Body of pancreas (tissue), 4 donors: ENCODE results near the gene CRYBA1. TPM values are rescaled to one million over a fixed set of nuclear protein-coding genes. Genes with fewer than 3 reads are reported as not detected.

ENCODE experiments used
- ATAC-seq: fragments of 150-250 bp; one replicate; pipeline ENCODE4 v1.9.1; 2016
- DNase-seq, 4 donors: peaks; one replicate each; pipeline ENCODE4 v3.0.0-alpha.2; 2019
- H3K27ac ChIP-seq, 4 donors: fragments of 200-600 bp; sonication (generic); 1 replicate in 3 of 4; 2 replicates in 1 of 4; pipeline versions ENCODE4 v1.5.1 to v1.6.1; 2016 to 2019; ENCODE audit warnings: mild to moderate bottlenecking in 1 of 4, mixed read lengths in 1 of 4, moderate library complexity in 1 of 4
- H3K27me3 ChIP-seq, 2 donors: fragments of 200-600 bp; sonication (generic); one replicate each; pipeline ENCODE4 v1.6.0; 2016; ENCODE audit warnings: mild to moderate bottlenecking in 1 of 2
- H3K36me3 ChIP-seq, 2 donors: fragments of 200-600 bp; sonication (generic); replicated peaks in 1 of 2; 2 replicates each; pipeline ENCODE4 v1.5.1; 2016; ENCODE audit warnings: low read depth in 2 of 2; ENCODE audit not compliant: insufficient read depth in 1 of 2
- H3K4me1 ChIP-seq: fragments of 200-600 bp; sonication (generic); one replicate; pipeline ENCODE4 v1.6.0; 2016
- H3K4me3 ChIP-seq, 2 donors: fragments of 200-600 bp; sonication (generic); 1 replicate in 1 of 2; 2 replicates in 1 of 2; pipeline ENCODE4 v1.5.1; 2016 to 2019
- H3K9me3 ChIP-seq, 3 donors: fragments of 200-600 bp; sonication (generic); 1 replicate in 2 of 3; 2 replicates in 1 of 3; pipeline ENCODE4 v1.5.1; 2016
- CTCF ChIP-seq, 7 experiments: fragments of 450-650 bp in 4 of 7; fragments of 200-600 bp in 3 of 7; sonication (generic) in 3 of 7; IDR thresholded peaks; one replicate each; pipeline ENCODE4 v1.5.1; 2016 to 2019; ENCODE audit warnings: antibody characterized with exemption in 7 of 7
- POLR2A ChIP-seq, 3 donors: fragments of 450-650 bp; IDR thresholded peaks; one replicate each; pipeline ENCODE4 v1.6.1; 2016; ENCODE audit warnings: antibody characterized with exemption in 3 of 3, mild to moderate bottlenecking in 2 of 3
- WGBS, 2 donors: methylation state at CpG; one replicate each; pipeline ENCODE4 v1.1.5; 2017; 5-methylcytosine and 5-hydroxymethylcytosine counted together
- intact Hi-C: fragments of 100-400 bp; cut with DNase I; formaldehyde crosslinking; loops from one replicate; pipeline ENCODE4 v1.15.1; 2023
- total RNA-seq, 2 donors: library from RNA; depleted of rRNA; stranded (reverse); fragments of >200 nt; gene quantifications; one replicate each; pipeline ENCODE4 v1.1.0, GENCODE V29; 2016

Gene CRYBA1
- total RNA-seq, 2 donors from 2014 or later, result not detected

DNA sequence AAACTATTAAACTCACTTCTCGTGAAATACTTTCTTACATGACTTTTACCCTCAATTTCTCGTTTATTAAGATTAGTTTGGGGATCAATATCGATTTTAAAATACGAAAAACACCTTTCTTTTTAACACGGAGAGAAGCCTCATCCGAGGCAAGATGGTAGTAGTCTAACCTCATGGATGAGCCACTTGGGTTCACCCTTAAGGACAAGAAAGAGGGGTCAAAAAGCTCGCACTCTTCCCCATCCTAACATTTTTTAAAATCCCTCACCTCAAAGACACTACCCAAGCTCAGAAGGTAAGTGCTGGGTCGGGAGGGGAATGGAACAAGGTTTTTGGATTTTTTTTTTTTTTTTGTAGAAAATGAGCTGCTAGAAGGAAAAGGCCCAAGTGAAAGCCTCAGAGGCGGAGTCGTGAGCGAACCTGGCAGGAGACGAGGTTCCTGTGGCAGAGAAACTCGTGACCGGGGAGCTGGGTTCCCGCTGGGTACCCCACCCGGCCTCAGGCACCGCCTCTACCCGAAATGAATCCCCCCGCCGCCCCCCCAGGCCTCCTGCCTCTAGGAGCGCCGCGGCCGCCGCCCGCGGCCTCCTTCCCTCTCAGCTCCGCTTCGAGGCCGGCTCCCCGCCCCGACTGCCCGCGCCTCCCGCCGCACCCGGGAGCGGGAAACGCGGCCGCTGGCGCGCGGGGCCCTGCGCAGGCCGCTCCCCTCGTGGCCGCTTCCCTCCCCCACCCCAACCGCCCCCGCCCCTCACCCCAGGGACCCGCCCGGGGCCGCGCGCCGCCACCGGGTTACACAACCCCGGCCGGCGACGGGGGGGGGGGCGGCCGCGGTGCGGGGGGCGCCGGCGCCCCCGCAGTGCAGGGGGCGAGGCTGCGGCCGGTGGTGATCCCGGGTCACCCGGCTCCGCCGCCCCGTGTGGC, 45.7 kb downstream of the CRYBA1 start:
- TF ChIP-seq CTCF (IDR thresholded peaks at IDR 0.05) (no peak), POLR2A (IDR thresholded peaks at IDR 0.05) (peak in 1 of 3 donors; percentile 20)
- Histone ChIP-seq H3K4me1 (peaks cover 40% of the 10 kb centered on the region), H3K27me3 (no peaks in the 10 kb centered on the region), H3K9me3 (no peaks in the 10 kb centered on the region), H3K27ac (peak overlapping the region; percentile 80 to 99 (median 94)), H3K36me3 (no peaks in the 10 kb centered on the region), H3K4me3 (peak overlapping the region; percentile 94 to 95)
- ATAC-seq (peak; percentile 9), DNase-seq (peak; percentile 57 to 67 (median 62))
- 1% methylated on average over 18 to 35 of the region's 77 CpGs for WGBS, 2 donors
- intact Hi-C loops, result no loop called here

DNA sequence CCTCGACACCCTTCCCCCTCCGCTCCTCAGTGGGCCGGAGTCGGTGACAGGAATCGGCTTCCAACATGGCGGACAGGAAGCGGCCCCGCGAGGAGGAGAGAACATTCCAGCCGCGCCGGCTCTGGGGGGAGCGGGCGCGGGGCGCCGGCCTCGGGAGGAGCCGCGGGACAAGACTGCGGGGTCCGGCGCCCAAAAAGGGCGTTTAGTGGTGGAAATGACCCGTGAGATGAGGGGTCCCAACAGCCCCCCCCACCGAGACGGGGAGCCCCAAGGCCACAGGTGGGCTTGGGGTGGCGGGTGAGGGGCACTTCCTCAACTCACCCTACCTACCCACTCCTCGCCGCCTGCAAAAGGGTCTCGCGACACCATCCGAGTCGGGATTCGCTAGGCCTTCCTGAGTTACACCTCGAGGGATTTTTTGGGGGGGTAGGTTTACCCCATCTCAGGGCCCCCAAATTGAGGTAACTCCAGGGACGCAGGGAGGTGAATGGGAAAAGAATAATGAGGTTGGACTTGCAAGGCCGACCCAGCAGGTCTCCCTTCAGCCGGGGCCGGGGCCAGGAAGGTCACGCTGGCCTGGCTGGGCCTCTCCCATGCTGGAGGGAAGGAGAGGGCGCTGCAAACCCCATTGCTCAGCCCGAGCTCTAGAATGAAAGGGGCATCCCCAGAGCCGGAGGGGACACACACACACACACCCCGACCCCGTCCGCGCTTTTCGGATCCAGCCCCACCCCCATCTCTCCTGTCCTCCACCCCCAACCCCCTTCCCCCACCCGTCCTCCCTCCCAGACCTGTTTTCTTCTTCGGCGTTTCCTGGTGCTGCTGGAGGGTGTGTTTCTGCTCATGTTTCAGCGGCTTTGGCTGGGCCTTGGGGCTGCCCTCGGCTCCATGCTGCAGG, 46.6 kb downstream of the CRYBA1 start:
- no peaks in the 10 kb centered on the region for H3K36me3 ChIP-seq
- H3K4me3 ChIP-seq, result peak overlapping the region; percentile 94 to 95
- peaks cover 33% of the 10 kb centered on the region for H3K4me1 ChIP-seq
- DNase-seq (peak; percentile 65 to 72 (median 68)), ATAC-seq (peak; percentile 33)
- 0 to 1% methylated on average over 8 to 53 of the region's 54 CpGs for WGBS, 2 donors
- H3K27ac ChIP-seq, result peak overlapping the region; percentile 80 to 99 (median 94)
- no peaks in the 10 kb centered on the region for H3K27me3 ChIP-seq
- intact Hi-C loops, result no loop called here
- TF ChIP-seq CTCF (IDR thresholded peaks at IDR 0.05) (no peak), POLR2A (IDR thresholded peaks at IDR 0.05) (peak in 1 of 3 donors; percentile 9)
- no peaks in the 10 kb centered on the region for H3K9me3 ChIP-seq

- 0 to 1% methylated on average over 15 to 31 of the region's 31 CpGs for WGBS, 2 donors
- H3K4me1 ChIP-seq, result peaks cover 25% of the 10 kb centered on the region
- DNase-seq (peak; percentile 99 to 100 (median 100)), ATAC-seq (peak; percentile 96)
- no peaks in the 10 kb centered on the region for H3K27me3 ChIP-seq
- no peaks in the 10 kb centered on the region for H3K9me3 ChIP-seq
- intact Hi-C loops, result no loop called here
- peak within 1 kb of the TSS; percentile 80 to 99 (median 94) for H3K27ac ChIP-seq
- TF ChIP-seq CTCF (IDR thresholded peaks at IDR 0.05) (peak in 4 of 7 experiments; percentile 10 to 29 (median 18)), POLR2A (IDR thresholded peaks at IDR 0.05) (peak; percentile 100)
- no peaks in the 10 kb centered on the region for H3K36me3 ChIP-seq
- H3K4me3 ChIP-seq, result peak within 1 kb of the TSS; percentile 94 to 95
These were observed 47.4 kb downstream of the CRYBA1 start, which contains the start of gene NUFIP2 for GRCh38 chr17:29293890-29294579. Gene NUFIP2 (minus strand): TSS chr17:29294148. CDS start chr17:29294059, 89 bp downstream.

GRCh38 chr17:29294580-29294900, 47.9 kb downstream of the CRYBA1 start:
- intact Hi-C loops, result no loop called here
- WGBS, 2 donors, result 0 to 1% methylated on average over 2 of the region's 2 CpGs
- peak in 1 of 7 experiments; percentile 0 for TF ChIP-seq CTCF (IDR thresholded peaks at IDR 0.05)
- no peak for TF ChIP-seq POLR2A (IDR thresholded peaks at IDR 0.05)

More at GRCh38 chr17:29294580-29294900, 47.9 kb downstream of the CRYBA1 start:
- ATAC-seq (no peak), DNase-seq (no peak)
- peak overlapping the region; percentile 74 to 99 (median 94) for H3K27ac ChIP-seq
- no peaks in the 10 kb centered on the region for H3K36me3 ChIP-seq
- H3K27me3 ChIP-seq, result no peaks in the 10 kb centered on the region
- peak overlapping the region in 1 of 2 donors; percentile 13 for H3K4me3 ChIP-seq
- H3K4me1 ChIP-seq, result peaks cover 20% of the 10 kb centered on the region
- no peaks in the 10 kb centered on the region for H3K9me3 ChIP-seq
